IPS-18c (cell line): ENCODE results near the gene PBX1.

Experiments used
- H3K4me3 ChIP-seq: 2 replicates; pipeline ENCODE4 v1.7.0; 2013; ENCODE audit warnings: low read depth, mild to moderate bottlenecking, low read length, moderate library complexity; ENCODE audit not compliant: insufficient read depth
- H3K9me3 ChIP-seq: one replicate; pipeline ENCODE4 v1.6.1; 2013; ENCODE audit warnings: mild to moderate bottlenecking, low read length, moderate library complexity; ENCODE audit not compliant: control insufficient read depth, insufficient read depth

The PBX1 gene

GRCh38 chr1:164709541-164710278 lies 150.7 kb downstream of the PBX1 start:
- Histone ChIP-seq H3K9me3 (no peaks in the 10 kb centered on the region), H3K4me3 (no peak overlapping the region)

- H3K9me3 ChIP-seq = peaks cover 2% of the 10 kb centered on the region
- H3K4me3 ChIP-seq = no peak overlapping the region
Observed at GRCh38 chr1:164712131-164713036, 153.4 kb downstream of the PBX1 start.

DNA sequence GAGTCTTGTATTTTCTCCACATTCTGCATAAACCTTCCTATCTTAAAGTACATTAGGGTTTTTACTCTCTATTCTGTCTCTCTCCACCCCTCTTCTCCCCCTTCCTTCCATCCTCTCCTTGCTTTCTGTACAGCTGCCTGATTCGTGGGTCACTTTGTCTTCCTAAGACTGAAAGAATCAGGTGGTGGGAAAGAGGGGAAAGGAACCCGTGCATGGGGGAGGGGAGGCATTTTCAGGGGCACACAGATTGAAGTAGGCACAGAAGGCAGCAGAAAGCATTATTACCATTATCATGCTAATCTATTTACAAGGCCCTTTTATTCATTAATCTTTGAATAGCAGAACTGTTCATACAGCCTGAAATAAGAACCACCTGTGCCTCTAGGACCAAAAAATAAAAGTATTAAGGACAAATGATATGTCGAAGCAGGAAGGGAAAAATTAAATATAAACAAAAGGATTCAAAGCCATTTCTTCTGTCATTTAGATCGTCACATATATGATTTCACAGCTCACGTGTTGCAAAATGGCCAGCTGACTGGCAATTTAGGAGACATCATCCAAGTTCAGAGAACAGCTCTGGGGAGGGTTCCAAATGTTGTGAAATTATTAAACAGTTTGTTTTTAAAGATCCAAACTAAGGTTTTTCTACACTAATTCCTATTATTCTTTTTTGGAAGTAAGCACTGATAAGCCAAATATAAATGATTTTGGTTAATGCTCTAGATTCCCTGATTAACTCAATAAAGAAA lies 154.6 kb downstream of the PBX1 start:
- Histone ChIP-seq H3K9me3 (peaks cover 2% of the 10 kb centered on the region), H3K4me3 (no peak overlapping the region)

DNA sequence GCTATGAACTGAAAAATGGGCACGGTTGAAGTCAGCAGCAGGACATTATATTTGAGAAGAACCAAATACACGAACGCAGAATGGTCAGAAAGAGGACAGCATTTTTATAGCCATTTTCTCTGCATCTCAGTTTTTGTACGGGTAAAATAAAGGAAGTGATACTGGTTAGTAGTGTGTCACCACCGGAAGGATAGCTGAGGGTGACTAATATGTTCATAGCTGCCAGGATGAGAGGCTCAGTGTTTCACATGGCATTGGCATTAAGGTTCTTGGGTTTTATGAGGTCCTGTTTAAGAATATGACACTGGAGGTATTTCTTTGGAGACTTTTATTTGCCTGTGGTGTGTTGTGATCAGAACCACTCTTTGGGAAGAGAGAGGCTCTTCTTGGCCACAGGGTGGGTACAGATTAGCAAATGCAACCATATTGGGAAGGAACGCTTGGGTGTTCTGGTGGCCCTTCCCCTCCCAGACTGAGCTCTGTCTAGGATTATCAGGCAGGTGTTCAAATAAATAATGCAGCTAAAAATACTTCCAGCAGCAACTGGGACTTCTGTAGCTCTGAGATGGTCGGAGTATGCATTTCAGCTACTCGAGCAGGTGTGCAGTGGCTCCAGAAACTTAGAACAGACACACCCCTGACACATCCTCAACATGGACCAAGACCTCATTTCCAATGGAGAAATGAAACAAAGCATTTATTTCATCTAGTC lies 158.2 kb downstream of the PBX1 start:
- Histone ChIP-seq H3K9me3 (peaks cover 2% of the 10 kb centered on the region), H3K4me3 (no peak overlapping the region)

- Histone ChIP-seq H3K9me3 (peaks cover 2% of the 10 kb centered on the region), H3K4me3 (no peak overlapping the region)
Observed at GRCh38 chr1:164718821-164719220, 159.8 kb downstream of the PBX1 start.

- peaks cover 2% of the 10 kb centered on the region for H3K9me3 ChIP-seq
- H3K4me3 ChIP-seq = no peak overlapping the region
Observed at GRCh38 chr1:164719676-164720439, 160.9 kb downstream of the PBX1 start.

- no peak overlapping the region for H3K4me3 ChIP-seq
- H3K9me3 ChIP-seq = peaks cover 2% of the 10 kb centered on the region
Observed at GRCh38 chr1:164720440-164721227, 161.7 kb downstream of the PBX1 start.

GRCh38 chr1:164721228-164721496 lies 162.2 kb downstream of the PBX1 start:
- Histone ChIP-seq H3K9me3 (no peaks in the 10 kb centered on the region), H3K4me3 (no peak overlapping the region)

GRCh38 chr1:164723296-164723798 lies 164.4 kb downstream of the PBX1 start:
- Histone ChIP-seq H3K9me3 (no peaks in the 10 kb centered on the region), H3K4me3 (no peak overlapping the region)

- no peaks in the 10 kb centered on the region for H3K9me3 ChIP-seq
- no peak overlapping the region for H3K4me3 ChIP-seq
Observed at GRCh38 chr1:164725401-164725800, 166.4 kb downstream of the PBX1 start.

DNA sequence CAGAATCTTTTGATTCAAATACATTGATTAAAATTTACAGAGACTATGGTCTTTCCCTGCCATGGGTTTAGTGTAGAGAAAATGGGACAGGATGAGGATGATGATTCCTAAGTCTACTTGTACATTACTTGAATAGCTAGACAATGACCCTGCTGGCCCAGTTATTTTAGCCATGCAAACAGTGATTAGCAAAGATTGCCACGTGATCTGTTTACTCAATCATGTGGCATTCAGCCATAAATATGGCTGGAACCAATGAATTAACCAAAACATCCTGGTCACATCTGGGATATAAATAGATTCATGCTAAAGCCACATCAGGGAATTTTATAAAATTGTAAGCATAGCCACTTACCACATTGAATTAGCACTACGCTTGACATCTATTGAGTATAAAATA lies 167.3 kb downstream of the PBX1 start:
- H3K4me3 ChIP-seq = no peak overlapping the region
- H3K9me3 ChIP-seq = no peaks in the 10 kb centered on the region

- H3K9me3 ChIP-seq = no peaks in the 10 kb centered on the region
- H3K4me3 ChIP-seq = no peak overlapping the region
Observed at GRCh38 chr1:164728719-164729118, 169.7 kb downstream of the PBX1 start.

GRCh38 chr1:164731161-164731876 lies 172.3 kb downstream of the PBX1 start:
- H3K4me3 ChIP-seq = no peak overlapping the region
- no peaks in the 10 kb centered on the region for H3K9me3 ChIP-seq

DNA sequence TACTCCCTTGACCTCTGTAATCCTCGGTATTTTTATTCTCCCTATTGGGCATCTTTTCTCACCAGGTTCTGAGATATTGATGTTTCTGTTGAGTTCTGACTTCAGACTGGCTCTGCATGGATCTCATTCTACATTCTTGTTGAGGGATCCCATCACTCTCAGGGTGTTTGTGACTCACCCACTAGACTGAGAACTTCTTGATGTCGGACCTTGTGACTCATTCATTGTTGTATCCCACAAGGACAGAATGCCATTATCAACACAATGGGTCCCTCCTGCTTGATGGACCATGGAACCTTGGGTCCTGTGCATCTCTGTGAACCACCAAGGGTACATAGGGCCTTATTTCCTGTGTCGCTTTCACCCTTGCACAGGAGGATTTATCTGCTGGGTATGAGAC lies 174.1 kb downstream of the PBX1 start:
- H3K4me3 ChIP-seq = no peak overlapping the region
- no peaks in the 10 kb centered on the region for H3K9me3 ChIP-seq

- Histone ChIP-seq H3K9me3 (no peaks in the 10 kb centered on the region), H3K4me3 (no peak overlapping the region)
Observed at GRCh38 chr1:164733734-164734133, 174.8 kb downstream of the PBX1 start.
